H1 (cell line): ENCODE results near the gene LCN2. TPM values are rescaled to one million over a fixed set of nuclear protein-coding genes. Genes with fewer than 3 reads are reported as not detected.

Experiments used
- CHD7 ChIP-seq: fragments of 300-600 bp; sonication (generic); IDR thresholded peaks from 2 replicates; pipeline ENCODE4 v1.7.1; 2012; ENCODE audit warnings: low read length, moderate library complexity, mild to moderate bottlenecking, inconsistent platforms; ENCODE audit not compliant: insufficient replicate concordance
- polyA plus RNA-seq, 7 experiments: library from polyadenylated mRNA; depleted of rRNA in 3 of 7; stranded (reverse) in 5 of 7; unstranded in 2 of 7; fragments of >200 nt in 5 of 7; fragments of 200-250 nt in 2 of 7; gene quantifications; 1 replicate in 5 of 7; 2 replicates in 1 of 7; 4 replicates in 1 of 7; pipeline versions ENCODE4 v1.2.1 to v1.2.3, GENCODE V29; 2011 to 2013; ENCODE audit warnings: missing spikeins in 2 of 7, mixed read lengths in 2 of 7
- total RNA-seq: library from RNA; stranded (reverse); fragmentation: NEBNext Ultra II Directional; extraction: Animal tissue kit (Norgen Biotek cat#: 25700); gene quantifications from 2 replicates; pipeline ENCODE4 v1.2.1, GENCODE V29; 2021

Gene LCN2
- total and polyA plus RNA-seq, 2 of the 8 experiments (the other 6 are each of a cell fraction or from before 2014, with no cell fraction given): 1.1 to 1.6 TPM

GRCh38 chr9:128190013-128190412, 40.8 kb downstream of the LCN2 start (continued):
- TF ChIP-seq CHD7: no peak
- TF ChIP-seq, all 59 proteins: peak for 0
